ENCODE results near the gene ADAM8.
A peak's percentile ranks its signal among the peaks of the same experiment; 100 is the strongest.

Gene ADAM8

GRCh38 chr10:133312016-133312768, 35.5 kb upstream of the ADAM8 start:
- no peak for TF ChIP-seq CTCF (IDR thresholded peaks at IDR 0.05; ENCODE audit: low read depth, low read length)
- no peak for DNase-seq (ENCODE audit: low read depth in 2 of 2)
- H3K4me3 ChIP-seq (replicated peaks in 1 of 2; ENCODE audit: low read depth in 2 of 2, low read length in 2 of 2), result no peak overlapping the region

- H3K4me3 ChIP-seq (replicated peaks in 1 of 2; ENCODE audit: low read depth in 2 of 2, low read length in 2 of 2), result no peak overlapping the region
- no peak for TF ChIP-seq CTCF (IDR thresholded peaks at IDR 0.05; ENCODE audit: low read depth, low read length)
- no peak for DNase-seq (ENCODE audit: low read depth in 2 of 2)
Observed at GRCh38 chr10:133311570-133311969, 34.9 kb upstream of the ADAM8 start.

- no peak for TF ChIP-seq CTCF (IDR thresholded peaks at IDR 0.05; ENCODE audit: low read depth, low read length)
- DNase-seq (ENCODE audit: low read depth in 2 of 2), result no peak
- no peak overlapping the region for H3K4me3 ChIP-seq (replicated peaks in 1 of 2; ENCODE audit: low read depth in 2 of 2, low read length in 2 of 2)
Observed at GRCh38 chr10:133310789-133311188, 34.1 kb upstream of the ADAM8 start.

DNA sequence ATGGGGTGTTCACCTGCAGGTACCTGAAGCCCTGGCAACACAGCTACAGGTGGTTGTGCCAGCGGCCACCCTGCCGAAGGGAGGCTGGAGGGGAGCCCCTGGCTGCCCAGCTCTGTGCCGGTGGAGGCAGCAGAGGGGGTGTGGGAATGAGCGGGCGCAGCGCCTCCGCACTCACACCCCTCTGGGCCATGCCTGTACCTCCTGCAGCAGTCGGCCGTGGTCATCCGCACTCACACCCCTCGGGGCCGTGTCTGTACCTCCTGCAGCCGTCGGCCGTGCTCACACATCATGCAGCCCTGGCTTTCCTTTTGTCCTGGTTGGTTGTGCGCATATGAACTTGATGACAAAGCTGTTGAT, 33.7 kb upstream of the ADAM8 start:
- no peak overlapping the region for H3K4me3 ChIP-seq (replicated peaks in 1 of 2; ENCODE audit: low read depth in 2 of 2, low read length in 2 of 2)
- no peak for TF ChIP-seq CTCF (IDR thresholded peaks at IDR 0.05; ENCODE audit: low read depth, low read length)
- DNase-seq (ENCODE audit: low read depth in 2 of 2), result no peak

- no peak overlapping the region for H3K4me3 ChIP-seq (replicated peaks in 1 of 2; ENCODE audit: low read depth in 2 of 2, low read length in 2 of 2)
- no peak for DNase-seq (ENCODE audit: low read depth in 2 of 2)
- no peak for TF ChIP-seq CTCF (IDR thresholded peaks at IDR 0.05; ENCODE audit: low read depth, low read length)
Observed at GRCh38 chr10:133309720-133310398, 33.2 kb upstream of the ADAM8 start.

DNA sequence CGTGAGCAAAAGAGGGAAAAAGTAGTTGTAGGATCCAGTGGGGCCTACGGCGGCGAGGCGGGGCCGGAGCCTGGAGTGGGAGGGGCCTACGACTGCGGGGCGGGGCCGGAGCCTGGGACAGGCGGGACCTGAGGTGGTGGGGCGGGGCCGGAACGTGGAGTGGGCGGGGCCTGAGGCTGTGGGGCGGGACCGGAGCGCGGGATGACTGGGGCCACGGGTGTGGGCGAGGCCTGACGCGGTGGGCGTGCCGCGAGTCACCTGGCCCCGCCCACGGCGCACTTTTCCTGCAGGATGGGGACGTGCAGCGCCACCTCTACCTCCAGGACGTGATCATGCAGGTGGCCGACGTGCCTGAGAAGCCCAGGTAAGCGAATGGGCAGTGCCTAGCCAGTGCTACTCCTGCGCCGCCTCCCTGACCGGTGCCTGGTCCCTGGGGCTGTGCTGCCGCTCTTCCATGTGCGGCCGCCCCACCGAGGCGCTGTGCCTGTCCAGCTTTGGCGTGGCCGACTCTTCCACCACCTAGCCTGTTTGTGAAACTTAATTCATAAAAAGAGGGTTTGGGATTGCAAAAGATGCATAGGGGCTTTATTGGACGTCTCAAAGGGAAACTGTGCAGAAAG, 32.5 kb upstream of the ADAM8 start:
- no peak for TF ChIP-seq CTCF (IDR thresholded peaks at IDR 0.05; ENCODE audit: low read depth, low read length)
- DNase-seq (ENCODE audit: low read depth in 2 of 2), result peak; percentile 94 to 95
- peak overlapping the region; percentile 71 to 78 for H3K4me3 ChIP-seq (replicated peaks in 1 of 2; ENCODE audit: low read depth in 2 of 2, low read length in 2 of 2)
